G401 (cell line): ENCODE data around the gene ABHD17A. TPM values are rescaled to one million over a fixed set of nuclear protein-coding genes. Genes with fewer than 3 reads are reported as not detected.

ENCODE experiments used
- DNase-seq: peaks from one replicate; pipeline ENCODE4 v3.0.0-alpha.2; 2015; ENCODE audit warnings: low spot score
- in situ Hi-C: cut with HindIII; loops from 2 replicates; pipeline ENCODE4 v1.10.0; 2016; ENCODE audit warnings: low sequenced_read_pairs, mixed read lengths
- total RNA-seq: library from RNA; depleted of rRNA; stranded (reverse); fragments of >200 nt; shearing (Covaris generic); gene quantifications from 2 replicates; pipeline ENCODE4 v1.2.3, GENCODE V29; 2014

Gene ABHD17A
- total RNA-seq, 1 experiment from 2014 or later, result 94.4 TPM

- DNase-seq, result no peak
- in situ Hi-C loops, result no loop called here
Measured at GRCh38 chr19:1847348-1847683, 38.0 kb downstream of the ABHD17A start.

- in situ Hi-C loops, result no loop called here
- DNase-seq, result no peak
Measured at GRCh38 chr19:1846517-1847204, 38.6 kb downstream of the ABHD17A start.

- DNase-seq, result no peak
- in situ Hi-C loops, result no loop called here
Measured at GRCh38 chr19:1845642-1846041, 39.7 kb downstream of the ABHD17A start.

- in situ Hi-C loops, result no loop called here
- no peak for DNase-seq
Measured at GRCh38 chr19:1845125-1845515, 40.2 kb downstream of the ABHD17A start.

- no peak for DNase-seq
- in situ Hi-C loops, result no loop called here
Measured at GRCh38 chr19:1844513-1845124, 40.7 kb downstream of the ABHD17A start.

GRCh38 chr19:1843646-1844394 lies 41.5 kb downstream of the ABHD17A start:
- no peak for DNase-seq
- in situ Hi-C loops, result no loop called here

GRCh38 chr19:1843116-1843515 lies 42.2 kb downstream of the ABHD17A start:
- DNase-seq, result no peak
- in situ Hi-C loops, result no loop called here

- DNase-seq, result no peak
- in situ Hi-C loops, result no loop called here
Measured at GRCh38 chr19:1841209-1841924, 43.9 kb downstream of the ABHD17A start.

- DNase-seq, result no peak
- in situ Hi-C loops, result no loop called here
Measured at GRCh38 chr19:1840541-1841115, 44.7 kb downstream of the ABHD17A start.

GRCh38 chr19:1839658-1840540 lies 45.4 kb downstream of the ABHD17A start:
- no peak for DNase-seq
- in situ Hi-C loops, result no loop called here

GRCh38 chr19:1837625-1838105 lies 47.6 kb downstream of the ABHD17A start:
- in situ Hi-C loops, result no loop called here
- DNase-seq, result no peak

- DNase-seq, result no peak
- in situ Hi-C loops, result no loop called here
Measured at GRCh38 chr19:1837222-1837565, 48.1 kb downstream of the ABHD17A start.

GRCh38 chr19:1836458-1837221 lies 48.7 kb downstream of the ABHD17A start:
- in situ Hi-C loops, result no loop called here
- DNase-seq, result no peak

- in situ Hi-C loops, result no loop called here
- no peak for DNase-seq
Measured at GRCh38 chr19:1833540-1833939, 51.8 kb downstream of the ABHD17A start.

- in situ Hi-C loops, result no loop called here
- no peak for DNase-seq
Measured at GRCh38 chr19:1832046-1832663, 53.1 kb downstream of the ABHD17A start.

GRCh38 chr19:1830978-1831377 lies 54.3 kb downstream of the ABHD17A start:
- DNase-seq, result no peak
- in situ Hi-C loops, result no loop called here

- DNase-seq, result no peak
- in situ Hi-C loops, result no loop called here
Measured at GRCh38 chr19:1830568-1830967, 54.7 kb downstream of the ABHD17A start.

- in situ Hi-C loops, result no loop called here
- no peak for DNase-seq
Measured at GRCh38 chr19:1829958-1830357, 55.3 kb downstream of the ABHD17A start.
